ENCODE data around the gene CYSLTR2. TPM values are rescaled to one million over a fixed set of nuclear protein-coding genes. Genes with fewer than 3 reads are reported as not detected.

Gene CYSLTR2
- total RNA-seq, 2 experiments from 2014 or later: 0.09 TPM; not detected in 1

GRCh38 chr13:48635478-48635877 lies 18.3 kb upstream of the CYSLTR2 start:
- CTCF ChIA-PET (ENCODE audit: unreplicated experiment): no interaction called here
- H4K20me1 ChIP-seq (ENCODE audit: insufficient read depth, low read length): no peaks in the 10 kb centered on the region
- no peak overlapping the region for H3K4me3 ChIP-seq (ENCODE audit: low read depth, low read length, poor library complexity, severe bottlenecking)
- no peak for DNase-seq (ENCODE audit: low spot score)
- H3K9me2 ChIP-seq (ENCODE audit: insufficient read depth, low read length): no peaks in the 10 kb centered on the region
- POLR2A ChIA-PET: interaction anchor here (0.6 to 0.7 kb wide), 3 partner anchors 117 to 462 kb away, joined by 3 to 6 read pairs (median 3); no protein-coding TSS in a partner anchor
- no TSS peak for BruUV-seq (replicated peaks)
- no peaks in the 10 kb centered on the region for H3K36me3 ChIP-seq (ENCODE audit: insufficient read depth, low read length)
- H3K4me2 ChIP-seq (ENCODE audit: low read length): no peak overlapping the region
- H3K4me1 ChIP-seq (ENCODE audit: insufficient read depth, low read length, poor library complexity, severe bottlenecking): no peaks in the 10 kb centered on the region
- intact Hi-C loops (cut with micrococcal nuclease; ENCODE audit: unreplicated experiment): no loop called here
- H3K79me2 ChIP-seq (ENCODE audit: insufficient read depth, low read depth, low read length): no peaks in the 10 kb centered on the region
- no peak overlapping the region for H2AFZ ChIP-seq (ENCODE audit: low read length)
- H3K27ac ChIP-seq (ENCODE audit: low read depth, low read length, poor library complexity, severe bottlenecking): no peak overlapping the region
- no peak for TF ChIP-seq CTCF (conservative IDR thresholded peaks at IDR 0.05; ENCODE audit: low read length)
- no peak for TF ChIP-seq EZH2phosphoT487 (IDR thresholded peaks at IDR 0.05; ENCODE audit: borderline replicate concordance, low read depth, low read length)
- H3K9me3 ChIP-seq (ENCODE audit: low read length): peaks cover 7% of the 10 kb centered on the region

GRCh38 chr13:48636550-48636949 lies 17.2 kb upstream of the CYSLTR2 start:
- Histone ChIP-seq H3K36me3 (ENCODE audit: insufficient read depth, low read length) (no peaks in the 10 kb centered on the region), H3K9me2 (ENCODE audit: insufficient read depth, low read length) (no peaks in the 10 kb centered on the region), H3K4me2 (ENCODE audit: low read length) (no peak overlapping the region), H3K4me1 (ENCODE audit: insufficient read depth, low read length, poor library complexity, severe bottlenecking) (no peaks in the 10 kb centered on the region), H3K27ac (ENCODE audit: low read depth, low read length, poor library complexity, severe bottlenecking) (no peak overlapping the region), H3K79me2 (ENCODE audit: insufficient read depth, low read depth, low read length) (no peaks in the 10 kb centered on the region), H3K9me3 (ENCODE audit: low read length) (peaks cover 7% of the 10 kb centered on the region), H4K20me1 (ENCODE audit: insufficient read depth, low read length) (no peaks in the 10 kb centered on the region), H3K4me3 (ENCODE audit: low read depth, low read length, poor library complexity, severe bottlenecking) (no peak overlapping the region), H2AFZ (ENCODE audit: low read length) (no peak overlapping the region)
- ChIA-PET CTCF (ENCODE audit: unreplicated experiment) (no interaction called here), POLR2A (interaction anchor here (0.6 to 1.2 kb wide), 5 partner anchors 12 to 1130 kb away, joined by 3 to 6 read pairs (median 3); no protein-coding TSS in a partner anchor)
- intact Hi-C loops (cut with micrococcal nuclease; ENCODE audit: unreplicated experiment): no loop called here
- BruUV-seq (replicated peaks): no TSS peak
- TF ChIP-seq CTCF (conservative IDR thresholded peaks at IDR 0.05; ENCODE audit: low read length): no peak
- TF ChIP-seq EZH2phosphoT487 (IDR thresholded peaks at IDR 0.05; ENCODE audit: borderline replicate concordance, low read depth, low read length): no peak
- no peak for DNase-seq (ENCODE audit: low spot score)

- no peak for DNase-seq (ENCODE audit: low spot score)
- Histone ChIP-seq H4K20me1 (ENCODE audit: insufficient read depth, low read length) (no peaks in the 10 kb centered on the region), H2AFZ (ENCODE audit: low read length) (no peak overlapping the region), H3K36me3 (ENCODE audit: insufficient read depth, low read length) (no peaks in the 10 kb centered on the region), H3K79me2 (ENCODE audit: insufficient read depth, low read depth, low read length) (no peaks in the 10 kb centered on the region), H3K9me3 (ENCODE audit: low read length) (peaks cover 7% of the 10 kb centered on the region), H3K27ac (ENCODE audit: low read depth, low read length, poor library complexity, severe bottlenecking) (no peak overlapping the region), H3K9me2 (ENCODE audit: insufficient read depth, low read length) (no peaks in the 10 kb centered on the region), H3K4me1 (ENCODE audit: insufficient read depth, low read length, poor library complexity, severe bottlenecking) (no peaks in the 10 kb centered on the region), H3K4me3 (ENCODE audit: low read depth, low read length, poor library complexity, severe bottlenecking) (no peak overlapping the region), H3K4me2 (ENCODE audit: low read length) (no peak overlapping the region)
- TF ChIP-seq EZH2phosphoT487 (IDR thresholded peaks at IDR 0.05; ENCODE audit: borderline replicate concordance, low read depth, low read length) (no peak), CTCF (conservative IDR thresholded peaks at IDR 0.05; ENCODE audit: low read length) (no peak)
- BruUV-seq (replicated peaks): no TSS peak
- ChIA-PET POLR2A (interaction anchor here (1.2 to 1.6 kb wide), 2 partner anchors 11 to 19 kb away, joined by 3 to 4 read pairs; no protein-coding TSS in a partner anchor), CTCF (ENCODE audit: unreplicated experiment) (no interaction called here)
- intact Hi-C loops (cut with micrococcal nuclease; ENCODE audit: unreplicated experiment): no loop called here
These were observed 16.1 kb upstream of the CYSLTR2 start for GRCh38 chr13:48637601-48638000.
